Heart right ventricle (tissue), 16 donors: ENCODE data around the gene HLCS. TPM values are rescaled to one million over a fixed set of nuclear protein-coding genes. Genes with fewer than 3 reads are reported as not detected.

Source experiments
- ATAC-seq, 8 donors: fragments of 200-7000 bp; cut with Tn5 transposase; one replicate each; pipeline ENCODE4 v1.9.1; 2020; ENCODE audit warnings: mild to moderate bottlenecking in 8 of 8, moderate library complexity in 8 of 8, moderate number of reproducible peaks in 1 of 8
- DNase-seq, 2 donors: peaks; one replicate each; pipeline ENCODE4 v3.0.0-alpha.2; 2020
- H3K27ac ChIP-seq, 10 donors: fragments of 200-600 bp; sonication (generic) in 2 of 10; one replicate each; pipeline versions ENCODE4 v1.5.0 to v1.8.0; 2020 to 2022; ENCODE audit warnings: mild to moderate bottlenecking in 3 of 10
- H3K27me3 ChIP-seq, 7 donors: fragments of 200-600 bp; one replicate each; pipeline ENCODE4 v1.8.0; 2021 to 2022; ENCODE audit warnings: mild to moderate bottlenecking in 2 of 7
- H3K36me3 ChIP-seq, 9 donors: fragments of 200-600 bp; sonication (generic) in 1 of 9; one replicate each; pipeline versions ENCODE4 v1.5.0 to v1.8.0; 2020 to 2022; ENCODE audit warnings: mild to moderate bottlenecking in 2 of 9
- H3K4me1 ChIP-seq, 9 donors: fragments of 200-600 bp; sonication (generic) in 1 of 9; one replicate each; pipeline versions ENCODE4 v1.5.0 to v1.8.0; 2020 to 2022; ENCODE audit warnings: mild to moderate bottlenecking in 4 of 9
- H3K4me3 ChIP-seq, 10 donors: fragments of 200-600 bp; sonication (generic) in 2 of 10; one replicate each; pipeline versions ENCODE4 v1.5.0 to v1.8.0; 2020 to 2022; ENCODE audit warnings: mild to moderate bottlenecking in 7 of 10, moderate library complexity in 2 of 10
- H3K9me3 ChIP-seq, 11 donors: fragments of 200-600 bp in 10 of 11; sonication (generic) in 2 of 11; one replicate each; pipeline versions ENCODE4 v1.5.0 to v1.8.0; 2013 to 2022; ENCODE audit warnings: mild to moderate bottlenecking in 2 of 11, control low read depth in 1 of 11, moderate library complexity in 1 of 11
- WGBS, 2 donors: extraction: QIAGEN DNeasy Blood & Tissue Kit; methylation state at CpG; one replicate each; pipeline ENCODE4 v1.1.7; 2013; ENCODE audit warnings: inconsistent platforms in 1 of 2; 5-methylcytosine and 5-hydroxymethylcytosine counted together
- intact Hi-C, 10 donors: fragments of 100-400 bp; cut with DNase I; formaldehyde crosslinking; loops; one replicate each; pipeline versions ENCODE4 v1.11.1 to v1.14.2; 2022
- polyA plus RNA-seq, 2 donors: library from polyadenylated mRNA; stranded (reverse); fragments of 200-250 nt; gene quantifications; one replicate each; pipeline ENCODE4 v1.2.3, GENCODE V29; 2013
- total RNA-seq, 10 donors: library from RNA; stranded (reverse); fragmentation: NEBNext Ultra II Directional in 3 of 10; extraction: Animal tissue kit (Norgen Biotek cat#: 25700) in 3 of 10; gene quantifications; one replicate each; pipeline versions ENCODE4 v1.2.1 to v1.2.4, GENCODE V29; 2021 to 2023
- TF ChIP-seq, protein P1 (sequence below), 9 donors: fragments of 200-600 bp; sonication (generic) in 2 of 9; IDR thresholded peaks; one replicate each; pipeline versions ENCODE4 v1.5.0 to v1.8.0; 2021 to 2022; ENCODE audit warnings: antibody characterized with exemption in 9 of 9, mild to moderate bottlenecking in 5 of 9, moderate library complexity in 1 of 9
- donor health status: Arrhythmogenic right ventricular cardiomyopathy.
- donor health status: ischemic (EF 13 %, LVEDD 7.1; RV severe dilation, severe dysfunction).
- donor health status: healthy with polysubstance abuse.
- donor health status: DM: no; HTN: yes; CAD: no.
- donor health status: DM: no; HTN: no; CAD: no.
- donor health status: ischemic (EF 25% LVEDD 6.9; RV normal size, moderate dysfunction).
- donor health status: ischemic (EF 25% LVEDD 5.7; RV mildly dilated, moderate dysfunction).
- donor health status: healthy.
- donor health status: DM: yes; HTN: yes; CAD: no.
- donor health status: Ischemic cardiomyopathy.
- donor health status: ischemic (EF 35%, LVEDD 5.7; RV mildly dilated, moderate dysfunction).
- donor health status: nonischemic (EF 11% LVEDD 7.7; RV severe dilation, severe dysfunction).
- donor health status: DM: yes; HTN: yes; CAD: no.
- donor health status: PGD.
- donor health status: ischemic (EF 29% LVEDD 5.4; RV normal size, mild dysfunction).
- donor health status: nonischemic (EF 23%, LVEDD 6.1; RV moderate dilation, normal function).

HLCS gene
- total and polyA plus RNA-seq, 12 donors: 2.0 to 9.6 (median 6.7) TPM

- H3K4me3 ChIP-seq: no peak overlapping the region
- DNase-seq (no peak), ATAC-seq (no peak)
- H3K27ac ChIP-seq: no peak overlapping the region
- peaks cover 0 to 11% (median 0%) of the 10 kb centered on the region in 9 donors for H3K4me1 ChIP-seq
- no peaks in the 10 kb centered on the region for H3K9me3 ChIP-seq
- 64 to 68% methylated on average over 4 of the region's 4 CpGs for WGBS, 2 donors
- intact Hi-C loops: no loop called here
- TF ChIP-seq, protein P1, sequence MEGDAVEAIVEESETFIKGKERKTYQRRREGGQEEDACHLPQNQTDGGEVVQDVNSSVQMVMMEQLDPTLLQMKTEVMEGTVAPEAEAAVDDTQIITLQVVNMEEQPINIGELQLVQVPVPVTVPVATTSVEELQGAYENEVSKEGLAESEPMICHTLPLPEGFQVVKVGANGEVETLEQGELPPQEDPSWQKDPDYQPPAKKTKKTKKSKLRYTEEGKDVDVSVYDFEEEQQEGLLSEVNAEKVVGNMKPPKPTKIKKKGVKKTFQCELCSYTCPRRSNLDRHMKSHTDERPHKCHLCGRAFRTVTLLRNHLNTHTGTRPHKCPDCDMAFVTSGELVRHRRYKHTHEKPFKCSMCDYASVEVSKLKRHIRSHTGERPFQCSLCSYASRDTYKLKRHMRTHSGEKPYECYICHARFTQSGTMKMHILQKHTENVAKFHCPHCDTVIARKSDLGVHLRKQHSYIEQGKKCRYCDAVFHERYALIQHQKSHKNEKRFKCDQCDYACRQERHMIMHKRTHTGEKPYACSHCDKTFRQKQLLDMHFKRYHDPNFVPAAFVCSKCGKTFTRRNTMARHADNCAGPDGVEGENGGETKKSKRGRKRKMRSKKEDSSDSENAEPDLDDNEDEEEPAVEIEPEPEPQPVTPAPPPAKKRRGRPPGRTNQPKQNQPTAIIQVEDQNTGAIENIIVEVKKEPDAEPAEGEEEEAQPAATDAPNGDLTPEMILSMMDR (IDR thresholded peaks at IDR 0.05): no peak
- H3K36me3 ChIP-seq: no peaks in the 10 kb centered on the region
- H3K27me3 ChIP-seq: no peaks in the 10 kb centered on the region
These were observed 99.1 kb downstream of the HLCS start for GRCh38 chr21:36867291-36867905.

DNA sequence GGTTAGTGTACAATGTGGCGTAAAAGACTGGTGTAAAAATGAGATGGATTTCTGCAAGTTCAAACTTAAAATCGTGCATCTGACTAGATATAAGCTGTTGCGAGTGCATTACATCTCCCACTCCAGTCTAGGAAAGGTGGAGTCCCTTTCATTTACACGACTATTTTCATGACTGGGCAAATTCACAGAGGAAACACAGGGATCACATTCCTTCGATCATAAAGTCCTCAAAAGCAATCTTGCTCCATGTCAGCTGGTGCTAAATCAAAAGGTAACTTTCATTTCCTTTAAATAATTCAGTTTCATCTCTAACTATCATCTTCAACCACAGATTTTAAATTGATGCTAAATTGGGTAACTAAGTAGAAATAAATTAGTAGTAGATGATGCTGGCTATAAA is 100.0 kb downstream of the HLCS start:
- WGBS, 2 donors: 87 to 90% methylated on average over 5 of the region's 5 CpGs
- no peak for ATAC-seq
- intact Hi-C loops: no loop called here
- TF ChIP-seq, protein P1 (IDR thresholded peaks at IDR 0.05): no peak
- peaks cover 0 to 11% (median 0%) of the 10 kb centered on the region in 9 donors for H3K4me1 ChIP-seq
- H3K27ac ChIP-seq: no peak overlapping the region
- H3K27me3 ChIP-seq: no peaks in the 10 kb centered on the region
- no peak for DNase-seq
- H3K9me3 ChIP-seq: no peaks in the 10 kb centered on the region
- no peaks in the 10 kb centered on the region for H3K36me3 ChIP-seq
- no peak overlapping the region for H3K4me3 ChIP-seq

DNA sequence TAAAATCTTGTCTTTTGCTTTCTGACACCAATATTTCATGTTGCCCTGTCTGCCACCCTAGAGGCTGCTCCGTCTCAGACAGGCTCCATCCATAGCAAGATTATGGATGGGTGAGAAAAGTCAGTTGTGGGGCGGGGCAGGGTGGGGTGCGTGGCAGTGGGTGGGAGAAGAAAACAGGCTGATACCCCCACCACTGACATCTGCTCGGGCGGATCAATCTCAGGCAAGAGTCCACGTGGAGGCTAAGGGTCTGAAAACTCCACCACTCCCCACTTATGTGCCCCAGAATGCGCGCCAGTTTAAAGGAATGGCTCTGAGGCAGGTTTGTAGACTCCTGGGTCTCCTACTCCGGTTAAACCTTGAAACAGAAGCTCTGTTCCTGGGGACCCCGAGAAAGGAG is 101.5 kb downstream of the HLCS start:
- no peak overlapping the region for H3K27ac ChIP-seq

DNA sequence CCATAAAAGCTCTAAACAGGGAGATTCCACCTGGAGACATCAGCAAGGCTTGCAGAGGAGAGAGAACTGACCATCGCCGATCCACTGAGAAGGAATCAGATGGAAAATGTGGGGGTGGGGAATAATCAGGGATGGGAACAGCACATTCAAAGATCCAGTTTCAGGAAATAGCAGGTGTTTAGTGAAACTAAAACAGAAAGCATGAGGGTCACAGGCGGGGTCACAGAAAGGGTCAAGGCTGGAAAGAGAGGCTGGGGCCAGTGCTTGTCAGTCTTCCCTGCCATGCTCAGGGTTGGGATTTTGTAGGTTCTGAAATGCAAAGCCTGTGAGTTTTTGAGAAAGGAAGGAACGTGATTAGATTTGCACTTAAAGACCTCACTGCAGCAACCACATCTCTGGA is 103.2 kb downstream of the HLCS start:
- Histone ChIP-seq H3K4me1 (peaks cover 0 to 30% (median 15%) of the 10 kb centered on the region in 9 donors), H3K27me3 (no peaks in the 10 kb centered on the region), H3K36me3 (no peaks in the 10 kb centered on the region), H3K4me3 (no peak overlapping the region), H3K27ac (no peak overlapping the region), H3K9me3 (no peaks in the 10 kb centered on the region)
- TF ChIP-seq, protein P1 (IDR thresholded peaks at IDR 0.05): no peak
- 94 to 95% methylated on average over 4 of the region's 4 CpGs for WGBS, 2 donors
- ATAC-seq (no peak), DNase-seq (no peak)
- intact Hi-C loops: loop anchor here in 1 of 10 donors (2.0 to 5.0 kb wide), 2 partner anchors 26 to 54 kb away; no protein-coding TSS in a partner anchor

More for the DNA sequence above, 101.5 kb downstream of the HLCS start:
- WGBS, 2 donors: 93 to 95% methylated on average over 10 of the region's 10 CpGs
- Histone ChIP-seq H3K4me1 (peaks cover 0 to 24% (median 9%) of the 10 kb centered on the region in 9 donors), H3K4me3 (no peak overlapping the region), H3K27me3 (no peaks in the 10 kb centered on the region), H3K9me3 (no peaks in the 10 kb centered on the region), H3K36me3 (no peaks in the 10 kb centered on the region)
- intact Hi-C loops: loop anchor here in 1 of 10 donors (5.0 kb wide), 1 partner anchor 52 kb away; no protein-coding TSS in a partner anchor
- TF ChIP-seq, protein P1 (IDR thresholded peaks at IDR 0.05): no peak
- no peak for ATAC-seq
- no peak for DNase-seq
